GM21360 (cell line): ENCODE results near the gene CCDC60.

Source experiments
- ATAC-seq: cut with Tn5 transposase; IDR thresholded peaks from one replicate; pipeline ENCODE4 v1.9.1; 2021; ENCODE audit warnings: mild to moderate bottlenecking, moderate library complexity; ENCODE audit not compliant: unreplicated experiment

CCDC60 gene

DNA sequence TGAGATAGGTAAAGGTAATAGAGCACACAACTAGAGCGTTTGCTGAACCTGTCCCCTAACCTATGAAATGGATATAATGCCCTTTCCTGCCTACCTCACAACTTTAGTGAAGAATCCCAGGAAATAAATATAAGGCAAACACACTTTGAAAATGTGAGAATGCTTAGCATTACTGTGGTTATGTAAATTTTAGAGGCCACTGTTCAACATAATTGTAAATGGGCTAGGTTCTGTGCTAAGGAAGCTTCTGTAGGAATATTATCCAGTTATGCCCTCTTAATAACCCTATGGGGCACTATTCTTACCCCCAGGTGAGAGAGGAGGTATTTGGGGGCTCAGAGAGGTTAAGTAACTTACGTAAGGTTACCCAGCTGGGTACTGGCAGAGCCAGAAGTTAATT lies 166.5 kb downstream of the CCDC60 start:
- ATAC-seq = no peak

- ATAC-seq = no peak
These were observed 170.5 kb downstream of the CCDC60 start for GRCh38 chr12:119505001-119505400.

- no peak for ATAC-seq
These were observed 178.4 kb downstream of the CCDC60 start for GRCh38 chr12:119512772-119513497.

DNA sequence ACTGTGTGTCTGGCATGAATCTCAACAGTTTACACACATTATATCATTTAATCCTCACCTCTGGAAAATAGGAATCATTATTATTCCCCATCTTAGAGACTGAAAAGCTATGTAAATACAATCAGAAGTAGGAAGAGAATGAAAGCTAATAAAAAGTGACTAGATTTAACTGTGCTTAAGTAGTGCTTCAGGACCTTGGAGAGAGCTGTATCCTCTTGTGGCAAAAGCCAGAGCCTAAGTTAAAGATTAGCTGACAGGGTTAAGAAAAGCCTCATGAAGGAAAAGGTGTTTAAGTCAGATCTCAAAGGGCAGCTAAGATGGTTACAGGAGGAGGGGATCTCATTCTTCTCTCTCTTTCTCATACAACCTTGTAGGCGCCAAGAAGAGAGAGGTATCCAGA lies 193.7 kb downstream of the CCDC60 start:
- no peak for ATAC-seq

GRCh38 chr12:119540476-119540875 lies 205.9 kb downstream of the CCDC60 start:
- ATAC-seq = no peak

- ATAC-seq = no peak
These were observed 210.5 kb downstream of the CCDC60 start for GRCh38 chr12:119544765-119545625.

DNA sequence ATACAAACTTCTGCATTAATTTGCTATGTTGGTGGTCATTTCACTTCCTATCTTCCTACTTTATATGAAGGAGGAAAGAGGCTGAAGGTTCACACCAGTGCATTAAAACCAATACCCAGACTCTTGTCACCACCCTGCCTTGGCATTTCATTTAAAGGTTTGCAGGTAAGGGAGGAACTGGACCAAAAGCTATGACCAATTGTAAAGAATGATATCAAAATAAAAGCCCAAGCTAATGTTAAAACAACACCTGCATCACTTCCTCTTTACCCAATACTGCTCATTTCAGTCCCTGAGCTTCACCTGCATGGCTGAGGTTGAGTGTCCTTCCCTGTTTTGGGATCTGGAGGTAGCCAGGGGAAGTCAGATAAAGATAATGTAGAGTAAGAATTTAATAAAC lies 211.8 kb downstream of the CCDC60 start:
- no peak for ATAC-seq

GRCh38 chr12:119547001-119547400 lies 212.5 kb downstream of the CCDC60 start:
- ATAC-seq = no peak

DNA sequence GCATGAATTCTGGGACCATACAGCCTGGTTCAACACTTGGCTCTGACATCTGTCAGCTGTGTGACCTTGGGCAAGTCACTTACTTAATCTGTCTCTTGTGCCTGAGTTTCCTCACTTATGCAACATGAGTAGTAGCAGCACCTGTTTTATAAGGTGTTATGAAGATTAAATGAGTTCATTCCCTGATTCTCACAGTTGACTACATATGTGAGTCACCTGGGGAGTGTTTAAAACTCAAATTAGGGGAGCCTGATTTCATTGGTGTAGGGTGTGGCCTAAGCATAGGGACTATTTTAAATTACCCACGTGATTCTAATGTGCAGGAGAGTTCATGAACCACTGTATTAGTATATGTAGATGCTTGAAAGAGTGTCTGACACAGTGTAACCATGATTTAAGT lies 222.3 kb downstream of the CCDC60 start:
- no peak for ATAC-seq

DNA sequence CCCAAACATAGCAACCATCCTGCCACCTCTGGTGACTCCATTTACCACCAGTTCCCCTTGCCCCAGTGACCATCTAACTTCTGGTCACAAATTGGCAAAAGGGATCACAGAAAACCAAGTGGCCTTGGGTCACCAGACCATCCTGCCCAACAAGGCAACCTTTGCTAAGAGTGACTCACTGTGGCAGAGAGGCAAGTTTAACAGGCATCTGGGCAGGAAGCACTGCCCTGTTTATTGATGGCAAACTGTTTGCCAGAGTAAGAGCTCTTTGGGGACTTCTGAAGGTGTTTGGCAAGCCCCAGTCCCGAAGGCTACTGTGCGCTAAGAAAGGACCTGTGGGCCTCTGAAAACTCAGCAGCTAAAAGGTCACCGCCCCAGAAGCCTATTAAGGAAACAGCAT lies 230.9 kb downstream of the CCDC60 start:
- no peak for ATAC-seq

DNA sequence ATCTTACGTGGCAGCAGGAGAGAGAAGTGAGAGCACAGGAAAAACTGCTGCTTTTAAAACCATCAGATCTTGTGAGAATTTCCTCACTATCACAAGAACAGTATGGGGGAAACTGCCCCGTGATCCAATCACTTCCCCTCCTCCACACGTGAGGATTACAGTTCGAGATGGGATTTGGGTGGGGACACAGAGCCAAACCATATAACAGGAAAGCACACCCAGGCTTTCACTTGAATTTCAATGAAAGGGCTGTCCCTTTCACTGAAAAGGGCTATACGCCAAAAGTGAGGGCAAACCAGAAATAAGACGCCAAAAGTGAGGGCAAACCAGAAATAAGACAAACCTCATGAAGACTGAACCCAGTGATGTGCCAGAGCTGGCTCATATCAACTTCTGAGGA lies 236.2 kb downstream of the CCDC60 start:
- ATAC-seq = no peak

DNA sequence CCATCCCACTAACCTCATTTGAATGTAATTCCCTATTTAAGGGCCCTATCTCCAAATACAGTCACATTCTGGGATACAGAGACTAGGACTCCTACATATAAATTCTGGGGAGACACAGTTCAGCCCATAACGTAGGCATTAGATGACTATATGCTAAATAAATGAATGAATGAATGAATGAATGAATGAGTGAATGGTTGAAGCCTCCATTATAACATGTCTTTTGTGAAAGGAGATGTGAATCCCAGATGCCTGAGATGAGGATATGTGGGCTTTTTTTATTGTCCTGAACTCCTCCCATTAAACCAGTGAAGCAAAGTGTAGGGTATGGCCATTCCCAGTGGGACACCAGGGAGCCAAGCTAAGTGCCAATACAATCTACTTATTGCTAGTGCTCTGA lies 238.6 kb downstream of the CCDC60 start:
- ATAC-seq = no peak

GRCh38 chr12:119574255-119574654 lies 239.7 kb downstream of the CCDC60 start:
- ATAC-seq = no peak

GRCh38 chr12:119576118-119576810 lies 241.7 kb downstream of the CCDC60 start:
- ATAC-seq = no peak

- no peak for ATAC-seq
These were observed 242.4 kb downstream of the CCDC60 start for GRCh38 chr12:119576915-119577314.

DNA sequence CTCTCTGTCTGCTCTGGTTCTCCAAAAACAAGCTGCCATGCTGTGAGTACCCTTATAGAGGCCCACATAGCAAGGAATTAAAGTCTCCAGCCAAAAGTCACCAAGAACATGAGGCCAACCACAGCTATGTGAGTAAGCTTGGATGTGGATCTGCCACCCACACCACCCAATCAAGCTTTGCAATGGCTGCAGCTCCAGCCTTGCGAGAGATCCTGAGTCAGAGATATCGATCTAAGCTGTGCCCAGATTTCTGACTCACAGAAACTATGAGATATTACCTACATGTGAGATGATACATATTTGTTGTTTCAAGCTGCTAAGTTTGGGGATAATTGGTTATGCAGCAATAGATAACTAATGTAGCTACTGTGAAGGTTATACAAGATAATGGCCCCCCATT lies 243.6 kb downstream of the CCDC60 start:
- ATAC-seq = no peak

DNA sequence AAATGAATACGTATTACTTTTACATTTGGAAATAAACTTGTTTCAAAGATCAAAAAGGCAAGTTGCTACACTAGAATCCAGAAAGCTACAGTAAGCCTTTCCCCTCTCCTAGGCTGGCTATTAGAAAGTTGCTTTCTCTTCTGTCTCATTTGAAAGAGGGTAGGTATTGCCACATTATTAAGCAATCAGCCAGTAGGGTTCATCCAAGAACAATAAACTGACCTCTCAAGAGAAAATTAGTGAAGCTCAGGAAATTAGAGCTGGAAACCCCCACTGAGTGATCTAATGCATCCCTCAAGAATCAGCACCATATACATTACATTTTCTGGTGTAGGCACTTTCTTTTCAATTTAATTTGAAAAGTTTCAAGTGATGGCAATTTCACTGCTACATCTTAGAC lies 254.6 kb downstream of the CCDC60 start:
- ATAC-seq = no peak

DNA sequence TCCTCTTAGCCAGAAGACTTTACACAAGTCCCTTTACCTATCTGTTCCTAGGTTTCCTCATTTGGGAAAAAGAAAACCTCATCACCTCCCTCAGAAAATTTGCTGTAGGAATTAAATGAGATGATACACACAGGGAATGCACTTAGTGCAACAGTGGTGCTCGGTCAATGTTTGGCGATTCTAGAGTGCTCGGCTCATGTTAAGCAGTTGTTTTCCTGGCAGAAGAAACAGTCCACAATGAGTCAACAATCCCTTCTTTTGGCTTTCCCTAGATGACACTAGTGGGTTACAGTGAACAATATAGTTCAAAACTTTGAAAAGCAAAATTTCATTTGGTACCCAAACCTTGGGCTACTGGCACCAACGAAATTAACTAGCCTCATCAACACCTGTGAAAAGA lies 255.1 kb downstream of the CCDC60 start:
- no peak for ATAC-seq
